ENCODE measurements around the gene WDR86. TPM values are rescaled to one million over a fixed set of nuclear protein-coding genes. Genes with fewer than 3 reads are reported as not detected.

The WDR86 gene
- polyA plus RNA-seq, 1 donor from 2014 or later, result 46.2 TPM

DNA sequence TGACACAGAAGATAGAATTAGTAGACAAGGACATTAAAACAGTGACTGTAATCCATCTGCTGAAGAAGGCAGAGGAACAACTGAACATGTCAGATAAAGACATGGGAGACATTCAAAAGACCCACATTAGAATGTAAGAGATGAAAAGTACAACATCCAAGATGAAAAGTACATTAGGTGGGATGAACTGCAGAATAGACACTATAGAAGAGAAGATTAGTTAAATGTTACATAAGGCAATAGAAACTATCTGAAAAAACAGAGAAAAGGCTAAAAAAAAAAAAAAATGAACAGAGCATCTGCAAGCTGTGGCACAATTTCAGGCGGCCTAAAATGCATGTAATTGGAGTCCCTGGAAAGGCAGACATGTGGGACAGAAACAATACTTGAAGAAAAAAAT is 46.7 kb downstream of the WDR86 start:
- TF ChIP-seq MXI1 (conservative IDR thresholded peaks at IDR 0.05; ENCODE audit: poor library complexity, severe bottlenecking), result no peak
- TF ChIP-seq EP300 (conservative IDR thresholded peaks at IDR 0.05; ENCODE audit: poor library complexity, severe bottlenecking), result no peak
- no peak for TF ChIP-seq TAF1 (IDR thresholded peaks at IDR 0.05; ENCODE audit: low read depth)
- TF ChIP-seq, protein P1, sequence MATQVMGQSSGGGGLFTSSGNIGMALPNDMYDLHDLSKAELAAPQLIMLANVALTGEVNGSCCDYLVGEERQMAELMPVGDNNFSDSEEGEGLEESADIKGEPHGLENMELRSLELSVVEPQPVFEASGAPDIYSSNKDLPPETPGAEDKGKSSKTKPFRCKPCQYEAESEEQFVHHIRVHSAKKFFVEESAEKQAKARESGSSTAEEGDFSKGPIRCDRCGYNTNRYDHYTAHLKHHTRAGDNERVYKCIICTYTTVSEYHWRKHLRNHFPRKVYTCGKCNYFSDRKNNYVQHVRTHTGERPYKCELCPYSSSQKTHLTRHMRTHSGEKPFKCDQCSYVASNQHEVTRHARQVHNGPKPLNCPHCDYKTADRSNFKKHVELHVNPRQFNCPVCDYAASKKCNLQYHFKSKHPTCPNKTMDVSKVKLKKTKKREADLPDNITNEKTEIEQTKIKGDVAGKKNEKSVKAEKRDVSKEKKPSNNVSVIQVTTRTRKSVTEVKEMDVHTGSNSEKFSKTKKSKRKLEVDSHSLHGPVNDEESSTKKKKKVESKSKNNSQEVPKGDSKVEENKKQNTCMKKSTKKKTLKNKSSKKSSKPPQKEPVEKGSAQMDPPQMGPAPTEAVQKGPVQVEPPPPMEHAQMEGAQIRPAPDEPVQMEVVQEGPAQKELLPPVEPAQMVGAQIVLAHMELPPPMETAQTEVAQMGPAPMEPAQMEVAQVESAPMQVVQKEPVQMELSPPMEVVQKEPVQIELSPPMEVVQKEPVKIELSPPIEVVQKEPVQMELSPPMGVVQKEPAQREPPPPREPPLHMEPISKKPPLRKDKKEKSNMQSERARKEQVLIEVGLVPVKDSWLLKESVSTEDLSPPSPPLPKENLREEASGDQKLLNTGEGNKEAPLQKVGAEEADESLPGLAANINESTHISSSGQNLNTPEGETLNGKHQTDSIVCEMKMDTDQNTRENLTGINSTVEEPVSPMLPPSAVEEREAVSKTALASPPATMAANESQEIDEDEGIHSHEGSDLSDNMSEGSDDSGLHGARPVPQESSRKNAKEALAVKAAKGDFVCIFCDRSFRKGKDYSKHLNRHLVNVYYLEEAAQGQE (IDR thresholded peaks at IDR 0.05; ENCODE audit: borderline replicate concordance), result no peak
- no peak for TF ChIP-seq SMC3 (conservative IDR thresholded peaks at IDR 0.05; ENCODE audit: poor library complexity)
- no peak for TF ChIP-seq POLR2AphosphoS5 (IDR thresholded peaks at IDR 0.05)
- TF ChIP-seq, protein P2, sequence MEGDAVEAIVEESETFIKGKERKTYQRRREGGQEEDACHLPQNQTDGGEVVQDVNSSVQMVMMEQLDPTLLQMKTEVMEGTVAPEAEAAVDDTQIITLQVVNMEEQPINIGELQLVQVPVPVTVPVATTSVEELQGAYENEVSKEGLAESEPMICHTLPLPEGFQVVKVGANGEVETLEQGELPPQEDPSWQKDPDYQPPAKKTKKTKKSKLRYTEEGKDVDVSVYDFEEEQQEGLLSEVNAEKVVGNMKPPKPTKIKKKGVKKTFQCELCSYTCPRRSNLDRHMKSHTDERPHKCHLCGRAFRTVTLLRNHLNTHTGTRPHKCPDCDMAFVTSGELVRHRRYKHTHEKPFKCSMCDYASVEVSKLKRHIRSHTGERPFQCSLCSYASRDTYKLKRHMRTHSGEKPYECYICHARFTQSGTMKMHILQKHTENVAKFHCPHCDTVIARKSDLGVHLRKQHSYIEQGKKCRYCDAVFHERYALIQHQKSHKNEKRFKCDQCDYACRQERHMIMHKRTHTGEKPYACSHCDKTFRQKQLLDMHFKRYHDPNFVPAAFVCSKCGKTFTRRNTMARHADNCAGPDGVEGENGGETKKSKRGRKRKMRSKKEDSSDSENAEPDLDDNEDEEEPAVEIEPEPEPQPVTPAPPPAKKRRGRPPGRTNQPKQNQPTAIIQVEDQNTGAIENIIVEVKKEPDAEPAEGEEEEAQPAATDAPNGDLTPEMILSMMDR (IDR thresholded peaks at IDR 0.05; ENCODE audit: poor library complexity, severe bottlenecking), result no peak
- no peak for TF ChIP-seq EZH2 (IDR thresholded peaks at IDR 0.05; ENCODE audit: borderline replicate concordance, insufficient read depth, low read length, poor library complexity, severe bottlenecking)
- no peak for TF ChIP-seq RAD21 (conservative IDR thresholded peaks at IDR 0.05)
- Histone ChIP-seq H4K20me1 (ENCODE audit: insufficient read depth) (no peaks in the 10 kb centered on the region), H3K36me3 (ENCODE audit: insufficient read depth, low read length) (no peaks in the 10 kb centered on the region), H2AFZ (ENCODE audit: low read depth, low read length) (no peak overlapping the region), H3K79me2 (replicated peaks; ENCODE audit: insufficient read depth, low read length) (no peaks in the 10 kb centered on the region), H3K27me3 (ENCODE audit: insufficient read depth, low read depth, low read length) (no peaks in the 10 kb centered on the region), H3K9me2 (ENCODE audit: insufficient read depth, low read length) (no peaks in the 10 kb centered on the region), H3K27ac (ENCODE audit: low read length) (no peak overlapping the region), H3K9ac (ENCODE audit: low read length) (no peak overlapping the region), H3K9me3 (ENCODE audit: low read length) (no peaks in the 10 kb centered on the region), H3K4me3 (ENCODE audit: low read length) (no peak overlapping the region), H3K4me2 (ENCODE audit: low read length) (no peak overlapping the region), H3F3A (ENCODE audit: insufficient read depth, low read length, poor library complexity, severe bottlenecking) (no peaks in the 10 kb centered on the region)

DNA sequence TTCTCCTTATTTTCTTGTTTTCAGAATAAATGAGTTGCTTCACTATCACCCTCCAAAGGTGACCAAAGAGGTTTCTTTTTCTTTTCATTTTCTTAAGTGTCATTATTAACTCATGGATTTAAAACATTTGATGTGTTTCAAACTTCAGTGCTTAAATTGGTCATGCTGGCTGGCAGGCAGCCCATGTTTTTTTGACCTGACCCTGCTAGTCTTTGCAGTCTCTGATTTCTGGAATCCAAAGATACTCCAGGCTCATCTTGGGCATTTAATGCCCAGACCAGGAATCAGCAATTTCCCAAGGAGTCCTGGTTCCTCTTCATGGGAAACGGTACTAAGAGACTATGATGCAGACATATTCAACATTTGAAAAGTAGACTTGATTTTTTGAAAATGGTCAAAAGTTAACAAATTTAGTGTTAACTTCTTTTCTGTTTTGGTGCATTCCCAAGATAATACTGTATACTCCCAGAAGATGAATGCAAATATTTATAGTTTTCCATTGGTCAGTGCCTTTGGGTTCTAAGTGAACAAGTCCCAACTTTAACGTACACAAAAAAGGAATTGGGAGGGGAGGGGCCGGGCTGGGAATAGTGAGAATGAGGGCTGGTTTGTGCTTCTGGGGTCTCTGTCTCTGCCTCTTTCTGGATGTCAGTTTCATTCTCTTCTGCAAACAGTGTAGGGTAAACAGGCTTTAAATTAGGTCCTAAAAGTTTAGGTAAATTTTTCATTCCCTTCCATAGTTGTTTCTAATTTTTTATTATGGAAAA is 48.5 kb downstream of the WDR86 start:
- Histone ChIP-seq H3K9me2 (ENCODE audit: insufficient read depth, low read length) (no peaks in the 10 kb centered on the region), H3K4me3 (ENCODE audit: low read length) (no peak overlapping the region)

More for the DNA sequence above, 48.5 kb downstream of the WDR86 start:
- no peaks in the 10 kb centered on the region for H3F3A ChIP-seq (ENCODE audit: insufficient read depth, low read length, poor library complexity, severe bottlenecking)
- TF ChIP-seq, protein P2 (IDR thresholded peaks at IDR 0.05; ENCODE audit: poor library complexity, severe bottlenecking), result no peak
- no peak for TF ChIP-seq TAF1 (IDR thresholded peaks at IDR 0.05; ENCODE audit: low read depth)
- no peak for TF ChIP-seq EP300 (conservative IDR thresholded peaks at IDR 0.05; ENCODE audit: poor library complexity, severe bottlenecking)
- no peak for TF ChIP-seq RAD21 (conservative IDR thresholded peaks at IDR 0.05)
- TF ChIP-seq EZH2 (IDR thresholded peaks at IDR 0.05; ENCODE audit: borderline replicate concordance, insufficient read depth, low read length, poor library complexity, severe bottlenecking), result no peak
- TF ChIP-seq, protein P1 (IDR thresholded peaks at IDR 0.05; ENCODE audit: borderline replicate concordance), result no peak
- TF ChIP-seq MXI1 (conservative IDR thresholded peaks at IDR 0.05; ENCODE audit: poor library complexity, severe bottlenecking), result no peak
- TF ChIP-seq SMC3 (conservative IDR thresholded peaks at IDR 0.05; ENCODE audit: poor library complexity), result no peak
- TF ChIP-seq POLR2AphosphoS5 (IDR thresholded peaks at IDR 0.05), result no peak
- H3K79me2 ChIP-seq (replicated peaks; ENCODE audit: insufficient read depth, low read length), result no peaks in the 10 kb centered on the region
- H3K4me2 ChIP-seq (ENCODE audit: low read length), result no peak overlapping the region
- H3K36me3 ChIP-seq (ENCODE audit: insufficient read depth, low read length), result no peaks in the 10 kb centered on the region
- no peak overlapping the region for H2AFZ ChIP-seq (ENCODE audit: low read depth, low read length)
- H3K9ac ChIP-seq (ENCODE audit: low read length), result no peak overlapping the region
- no peaks in the 10 kb centered on the region for H3K9me3 ChIP-seq (ENCODE audit: low read length)
- H3K27ac ChIP-seq (ENCODE audit: low read length), result no peak overlapping the region
- H4K20me1 ChIP-seq (ENCODE audit: insufficient read depth), result no peaks in the 10 kb centered on the region
- H3K27me3 ChIP-seq (ENCODE audit: insufficient read depth, low read depth, low read length), result no peaks in the 10 kb centered on the region

All from neural cell (in vitro differentiated cells).